DOHH2 (cell line): ENCODE measurements around the gene WNT10A.

Experiments used
- CTCF ChIP-seq: fragments of 200-600 bp; sonication (generic); IDR thresholded peaks from one replicate; pipeline ENCODE4 v1.5.1; 2014; ENCODE audit warnings: antibody characterized with exemption, mild to moderate bottlenecking, low read depth, low read length; ENCODE audit not compliant: poor library complexity, severe bottlenecking
- EZH2phosphoT487 ChIP-seq: fragments of 200-600 bp; sonication (generic); IDR thresholded peaks from 2 replicates; pipeline ENCODE4 v1.6.1; 2017; ENCODE audit warnings: borderline replicate concordance, mild to moderate bottlenecking, antibody characterized with exemption, low read length, moderate library complexity, mixed read lengths

GRCh38 chr2:218880102-218880858 lies at the start of gene WNT10A:
- no peak for TF ChIP-seq EZH2phosphoT487
- no peak for TF ChIP-seq CTCF
